HG02884 (cell line): ENCODE results near the gene FBXW11.

Experiments
- ATAC-seq: cut with Tn5 transposase; IDR thresholded peaks from one replicate; pipeline ENCODE4 v1.9.1; 2021; ENCODE audit warnings: mild to moderate bottlenecking, moderate library complexity; ENCODE audit not compliant: unreplicated experiment

Gene FBXW11

GRCh38 chr5:171874234-171874633 is 132.2 kb downstream of the FBXW11 start:
- no peak for ATAC-seq

GRCh38 chr5:171872666-171873065 is 133.8 kb downstream of the FBXW11 start:
- ATAC-seq, result no peak

- ATAC-seq, result no peak
These were observed 134.7 kb downstream of the FBXW11 start for GRCh38 chr5:171871711-171872110.

GRCh38 chr5:171869956-171870355 is 136.5 kb downstream of the FBXW11 start:
- no peak for ATAC-seq

- ATAC-seq, result no peak
These were observed 138.2 kb downstream of the FBXW11 start for GRCh38 chr5:171868236-171868635.

- no peak for ATAC-seq
These were observed 138.7 kb downstream of the FBXW11 start for GRCh38 chr5:171867786-171868185.

GRCh38 chr5:171865471-171865870 is 141.0 kb downstream of the FBXW11 start:
- no peak for ATAC-seq

GRCh38 chr5:171863935-171864334 is 142.5 kb downstream of the FBXW11 start:
- no peak for ATAC-seq

GRCh38 chr5:171862624-171863023 is 143.8 kb downstream of the FBXW11 start:
- ATAC-seq, result no peak

GRCh38 chr5:171861381-171861780 is 145.1 kb downstream of the FBXW11 start:
- no peak for ATAC-seq

- no peak for ATAC-seq
These were observed 148.1 kb downstream of the FBXW11 start for GRCh38 chr5:171858303-171858702.

- ATAC-seq, result no peak
These were observed 149.0 kb downstream of the FBXW11 start for GRCh38 chr5:171857489-171857876.

- no peak for ATAC-seq
These were observed 150.4 kb downstream of the FBXW11 start for GRCh38 chr5:171855798-171856763.

- no peak for ATAC-seq
These were observed 151.2 kb downstream of the FBXW11 start for GRCh38 chr5:171855265-171855664.

- ATAC-seq, result no peak
These were observed 154.2 kb downstream of the FBXW11 start for GRCh38 chr5:171852255-171852681.

GRCh38 chr5:171851251-171851650 is 155.2 kb downstream of the FBXW11 start:
- ATAC-seq, result no peak

GRCh38 chr5:171850324-171850947 is 156.0 kb downstream of the FBXW11 start:
- no peak for ATAC-seq

GRCh38 chr5:171849585-171850323 is 156.7 kb downstream of the FBXW11 start:
- no peak for ATAC-seq

- no peak for ATAC-seq
These were observed 157.4 kb downstream of the FBXW11 start for GRCh38 chr5:171848911-171849520.

- no peak for ATAC-seq
These were observed 158.0 kb downstream of the FBXW11 start for GRCh38 chr5:171848486-171848885.

- no peak for ATAC-seq
These were observed 158.4 kb downstream of the FBXW11 start for GRCh38 chr5:171848006-171848405.
